ENCODE results near the gene GREM1.

The GREM1 gene

DNA sequence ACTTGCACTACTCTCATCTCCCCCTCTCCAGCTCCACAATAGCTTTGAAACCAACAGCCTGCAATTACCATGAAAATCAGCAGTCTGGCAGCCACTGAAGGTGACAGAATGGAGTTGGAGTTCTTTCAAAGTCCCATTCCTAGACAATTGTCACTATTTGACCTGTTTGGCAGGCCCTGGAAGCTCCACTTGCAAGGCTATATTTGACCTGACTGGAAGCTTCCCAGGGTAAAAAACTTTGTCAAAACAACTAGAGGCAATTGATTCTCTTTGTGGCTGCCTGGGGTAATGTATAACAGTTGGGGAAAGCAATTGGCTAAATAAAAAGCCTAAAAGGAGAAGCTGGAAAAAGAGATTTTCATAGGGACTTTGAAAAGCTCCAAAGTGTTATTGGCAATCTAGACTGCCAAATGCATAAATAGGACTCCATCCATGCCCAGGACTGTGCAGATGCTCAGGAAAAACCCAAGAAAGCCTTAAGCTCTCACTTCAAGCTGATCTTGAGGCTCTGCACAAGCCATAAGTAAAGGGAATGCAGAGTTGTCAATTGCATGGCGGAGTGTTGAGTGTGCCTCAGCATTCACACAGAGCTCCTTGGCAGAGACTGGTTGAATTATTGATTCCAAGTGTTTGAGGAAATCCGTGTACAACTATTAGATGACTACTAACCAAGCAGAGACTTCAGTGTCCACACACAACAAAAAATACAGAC lies 18.3 kb downstream of the GREM1 start:
- DNase-seq (ENCODE audit: low read depth), result no peak
- no peaks in the 10 kb centered on the region for H3K4me1 ChIP-seq (ENCODE audit: control insufficient read depth, insufficient read depth, low read length)
- H3K27me3 ChIP-seq (replicated peaks; ENCODE audit: control insufficient read depth, insufficient read depth, low read length), result no peaks in the 10 kb centered on the region
- H3K9me3 ChIP-seq (ENCODE audit: control insufficient read depth, low read length), result peaks cover 6% of the 10 kb centered on the region
- no peaks in the 10 kb centered on the region for H3K36me3 ChIP-seq (ENCODE audit: control insufficient read depth, insufficient read depth, low read length, severe bottlenecking)
- H3K4me3 ChIP-seq (ENCODE audit: low read length), result no peak overlapping the region
- H3K9ac ChIP-seq (ENCODE audit: low read length), result no peak overlapping the region

- DNase-seq (ENCODE audit: low read depth), result no peak
- Histone ChIP-seq H3K27me3 (replicated peaks; ENCODE audit: control insufficient read depth, insufficient read depth, low read length) (no peaks in the 10 kb centered on the region), H3K36me3 (ENCODE audit: control insufficient read depth, insufficient read depth, low read length, severe bottlenecking) (no peaks in the 10 kb centered on the region)
Measured at GRCh38 chr15:32736701-32737061, 18.9 kb downstream of the GREM1 start.

DNA sequence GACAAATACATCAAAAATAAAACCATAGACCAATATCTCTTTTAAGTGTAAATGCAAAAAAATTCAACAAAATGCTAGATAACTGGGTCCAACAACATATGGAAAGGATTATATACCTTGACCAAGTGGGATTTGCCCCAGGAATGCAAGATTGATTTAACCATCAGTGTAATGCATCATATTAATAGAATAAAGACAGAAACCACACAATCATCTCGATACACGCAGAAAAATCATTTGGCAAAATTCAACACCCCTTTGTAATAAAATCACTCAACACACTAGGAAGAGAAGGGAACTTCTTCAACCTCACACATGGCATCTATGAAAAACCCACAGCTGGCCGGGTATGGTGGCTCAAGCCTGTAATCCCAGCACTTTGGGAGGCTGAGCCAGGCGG lies 19.5 kb downstream of the GREM1 start:
- Histone ChIP-seq H3K9ac (ENCODE audit: low read length) (no peak overlapping the region), H3K4me1 (ENCODE audit: control insufficient read depth, insufficient read depth, low read length) (no peaks in the 10 kb centered on the region), H3K36me3 (ENCODE audit: control insufficient read depth, insufficient read depth, low read length, severe bottlenecking) (no peaks in the 10 kb centered on the region), H3K9me3 (ENCODE audit: control insufficient read depth, low read length) (peaks cover 6% of the 10 kb centered on the region), H3K27me3 (replicated peaks; ENCODE audit: control insufficient read depth, insufficient read depth, low read length) (no peaks in the 10 kb centered on the region), H3K4me3 (ENCODE audit: low read length) (no peak overlapping the region)
- DNase-seq (ENCODE audit: low read depth), result no peak

More at GRCh38 chr15:32736701-32737061, 18.9 kb downstream of the GREM1 start:
- Histone ChIP-seq H3K4me1 (ENCODE audit: control insufficient read depth, insufficient read depth, low read length) (no peaks in the 10 kb centered on the region), H3K9me3 (ENCODE audit: control insufficient read depth, low read length) (peaks cover 6% of the 10 kb centered on the region), H3K9ac (ENCODE audit: low read length) (no peak overlapping the region), H3K4me3 (ENCODE audit: low read length) (no peak overlapping the region)

DNA sequence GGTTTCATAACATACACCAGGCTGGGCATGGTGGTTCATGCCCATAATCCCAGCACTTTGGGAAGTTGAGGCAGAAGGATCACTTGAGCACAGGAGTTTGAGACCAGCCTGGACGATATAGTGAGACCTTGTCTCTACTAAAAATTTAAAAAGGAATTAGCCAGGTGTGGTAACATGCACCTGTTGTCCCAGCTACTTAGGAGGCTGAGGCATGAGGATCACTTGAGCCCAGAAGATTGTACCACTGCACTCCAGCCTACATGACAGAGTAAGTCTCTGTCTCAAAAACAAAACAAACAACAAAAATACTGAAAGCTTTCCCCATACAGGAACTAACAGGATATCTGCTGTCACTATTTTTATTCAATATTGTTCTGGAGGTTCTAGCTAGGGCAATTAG lies 20.9 kb downstream of the GREM1 start:
- no peaks in the 10 kb centered on the region for H3K27me3 ChIP-seq (replicated peaks; ENCODE audit: control insufficient read depth, insufficient read depth, low read length)
- H3K9me3 ChIP-seq (ENCODE audit: control insufficient read depth, low read length), result peaks cover 8% of the 10 kb centered on the region
- H3K4me3 ChIP-seq (ENCODE audit: low read length), result no peak overlapping the region
- H3K36me3 ChIP-seq (ENCODE audit: control insufficient read depth, insufficient read depth, low read length, severe bottlenecking), result no peaks in the 10 kb centered on the region
- H3K4me1 ChIP-seq (ENCODE audit: control insufficient read depth, insufficient read depth, low read length), result no peaks in the 10 kb centered on the region
- H3K9ac ChIP-seq (ENCODE audit: low read length), result no peak overlapping the region
- no peak for DNase-seq (ENCODE audit: low read depth)

DNA sequence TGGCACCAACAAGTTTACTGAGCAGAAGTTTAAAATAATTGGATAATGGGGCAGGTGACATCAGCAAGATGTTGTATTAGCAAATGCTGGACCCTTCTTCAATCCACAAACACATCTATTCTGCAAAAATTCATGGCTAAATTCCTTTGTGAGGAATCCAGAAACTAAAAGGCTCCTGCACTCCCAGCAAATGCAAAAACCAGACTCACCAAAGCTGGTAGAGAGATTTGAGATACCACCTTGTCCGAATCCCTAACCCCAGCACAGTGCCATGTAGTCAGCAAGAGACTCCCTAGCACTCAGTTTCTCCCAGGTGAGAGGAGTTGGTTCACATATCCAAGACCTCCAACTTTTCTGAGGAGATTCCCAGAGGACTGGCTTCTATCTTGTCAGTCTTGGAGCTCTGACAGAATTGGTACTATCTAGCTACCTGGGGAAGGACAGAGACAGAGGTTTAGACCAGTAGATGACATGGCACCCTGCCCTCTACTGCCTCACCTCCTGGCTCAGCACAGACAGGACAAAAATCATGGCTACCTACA lies 21.8 kb downstream of the GREM1 start:
- H3K4me3 ChIP-seq (ENCODE audit: low read length), result no peak overlapping the region
- H3K9me3 ChIP-seq (ENCODE audit: control insufficient read depth, low read length), result peaks cover 8% of the 10 kb centered on the region
- no peaks in the 10 kb centered on the region for H3K27me3 ChIP-seq (replicated peaks; ENCODE audit: control insufficient read depth, insufficient read depth, low read length)
- H3K4me1 ChIP-seq (ENCODE audit: control insufficient read depth, insufficient read depth, low read length), result no peaks in the 10 kb centered on the region
- no peaks in the 10 kb centered on the region for H3K36me3 ChIP-seq (ENCODE audit: control insufficient read depth, insufficient read depth, low read length, severe bottlenecking)
- DNase-seq (ENCODE audit: low read depth), result no peak
- H3K9ac ChIP-seq (ENCODE audit: low read length), result no peak overlapping the region

DNA sequence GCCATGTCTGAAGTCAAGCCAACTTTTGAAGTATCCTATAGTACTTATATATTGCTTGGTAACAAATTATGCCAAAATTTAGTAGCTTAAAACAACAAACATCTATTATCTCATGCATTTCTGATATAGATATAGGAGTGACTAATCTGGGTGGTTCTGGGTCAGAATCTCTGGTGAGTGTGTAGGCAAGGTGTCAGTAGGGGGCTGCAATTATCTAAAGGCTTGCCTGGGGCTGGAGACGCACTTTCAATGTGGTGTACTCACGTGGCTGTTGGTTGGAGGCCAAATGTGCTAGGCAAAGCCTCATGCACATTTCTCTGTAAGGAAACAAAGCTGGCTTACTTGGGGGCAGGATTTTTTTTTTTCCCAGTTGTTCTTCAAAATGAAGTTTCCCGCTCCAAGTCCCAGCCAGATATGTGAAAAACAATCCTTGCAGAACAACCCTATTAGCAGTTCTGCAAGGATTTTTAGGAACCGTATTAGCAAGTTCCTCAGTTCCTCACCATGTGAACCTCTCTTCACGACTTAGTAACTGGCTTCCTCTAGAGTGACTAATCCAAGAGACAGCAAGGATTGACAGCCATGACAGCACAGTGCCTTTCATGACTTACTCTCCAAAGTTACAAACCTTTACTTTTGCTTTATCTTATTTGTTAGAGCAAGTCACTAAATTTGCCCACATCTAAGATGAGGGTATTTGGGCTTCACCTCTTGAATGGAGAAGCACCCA lies 25.8 kb downstream of the GREM1 start:
- Histone ChIP-seq H3K4me3 (ENCODE audit: low read length) (no peak overlapping the region), H3K9me3 (ENCODE audit: control insufficient read depth, low read length) (peaks cover 5% of the 10 kb centered on the region), H3K4me1 (ENCODE audit: control insufficient read depth, insufficient read depth, low read length) (no peaks in the 10 kb centered on the region), H3K36me3 (ENCODE audit: control insufficient read depth, insufficient read depth, low read length, severe bottlenecking) (no peaks in the 10 kb centered on the region), H3K9ac (ENCODE audit: low read length) (no peak overlapping the region), H3K27me3 (replicated peaks; ENCODE audit: control insufficient read depth, insufficient read depth, low read length) (no peaks in the 10 kb centered on the region)
- DNase-seq (ENCODE audit: low read depth), result no peak

DNA sequence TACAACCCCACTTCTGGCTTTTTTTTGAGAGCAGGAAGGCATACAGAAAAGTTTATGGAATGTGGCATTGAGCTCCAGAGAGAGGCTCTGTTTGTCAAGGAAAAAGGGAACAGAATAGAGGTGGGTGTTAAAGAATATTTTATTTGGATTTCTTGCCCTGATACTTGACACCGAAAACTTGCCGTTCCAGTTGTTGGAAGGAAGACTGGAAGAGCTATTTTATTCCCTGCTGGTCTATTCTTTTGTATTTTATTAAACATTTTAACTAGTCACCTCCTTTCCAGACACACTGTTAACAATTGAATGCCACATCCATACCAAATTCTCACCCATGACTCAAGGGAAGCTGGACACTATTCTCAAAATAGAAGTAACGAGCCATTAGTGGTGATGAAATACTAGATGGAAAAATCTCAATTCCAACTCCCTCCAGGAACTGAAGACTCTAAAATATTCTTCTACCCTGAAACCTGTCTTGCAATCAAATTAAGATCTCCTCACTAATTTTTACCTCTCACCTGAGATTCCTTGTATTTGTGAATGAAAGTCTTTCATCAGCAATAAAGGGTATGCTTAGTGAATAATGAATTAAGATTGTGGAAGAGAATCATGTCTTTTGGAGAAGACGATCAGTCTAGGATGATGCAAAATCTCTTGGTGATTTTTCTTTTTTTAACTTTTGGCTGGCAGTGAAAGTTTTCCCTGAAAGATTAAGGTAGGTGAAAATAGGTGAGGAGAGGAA lies 28.5 kb downstream of the GREM1 start:
- H3K9ac ChIP-seq (ENCODE audit: low read length), result no peak overlapping the region
- DNase-seq (ENCODE audit: low read depth), result no peak

DNA sequence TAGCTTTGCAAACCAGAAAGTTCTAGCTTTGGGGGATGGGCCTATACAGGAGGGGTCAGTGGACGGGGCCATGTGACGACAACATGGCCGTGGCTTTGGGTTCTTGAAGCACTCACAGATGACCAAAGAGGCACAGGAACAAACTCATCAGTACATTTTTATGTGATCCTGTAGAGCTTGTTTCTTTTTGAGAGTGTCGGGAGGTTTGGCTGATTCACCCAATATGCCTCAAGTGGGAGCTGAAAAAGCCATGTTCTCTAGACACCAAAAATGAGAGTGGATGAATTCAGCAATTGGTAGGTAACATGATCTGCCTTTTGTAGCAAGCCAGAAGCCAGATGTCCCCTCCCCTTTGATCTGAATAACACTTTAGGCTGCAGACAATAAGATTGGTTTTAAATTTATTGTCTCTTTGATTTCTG lies 30.1 kb downstream of the GREM1 start:
- Histone ChIP-seq H3K4me3 (ENCODE audit: low read length) (no peak overlapping the region), H3K9me3 (ENCODE audit: control insufficient read depth, low read length) (no peaks in the 10 kb centered on the region), H3K9ac (ENCODE audit: low read length) (no peak overlapping the region), H3K4me1 (ENCODE audit: control insufficient read depth, insufficient read depth, low read length) (no peaks in the 10 kb centered on the region), H3K36me3 (ENCODE audit: control insufficient read depth, insufficient read depth, low read length, severe bottlenecking) (no peaks in the 10 kb centered on the region), H3K27me3 (replicated peaks; ENCODE audit: control insufficient read depth, insufficient read depth, low read length) (no peaks in the 10 kb centered on the region)
- no peak for DNase-seq (ENCODE audit: low read depth)

More for the DNA sequence above, 28.5 kb downstream of the GREM1 start:
- no peak overlapping the region for H3K4me3 ChIP-seq (ENCODE audit: low read length)
- H3K36me3 ChIP-seq (ENCODE audit: control insufficient read depth, insufficient read depth, low read length, severe bottlenecking), result no peaks in the 10 kb centered on the region
- H3K9me3 ChIP-seq (ENCODE audit: control insufficient read depth, low read length), result peaks cover 2% of the 10 kb centered on the region
- no peaks in the 10 kb centered on the region for H3K27me3 ChIP-seq (replicated peaks; ENCODE audit: control insufficient read depth, insufficient read depth, low read length)
- no peaks in the 10 kb centered on the region for H3K4me1 ChIP-seq (ENCODE audit: control insufficient read depth, insufficient read depth, low read length)

DNA sequence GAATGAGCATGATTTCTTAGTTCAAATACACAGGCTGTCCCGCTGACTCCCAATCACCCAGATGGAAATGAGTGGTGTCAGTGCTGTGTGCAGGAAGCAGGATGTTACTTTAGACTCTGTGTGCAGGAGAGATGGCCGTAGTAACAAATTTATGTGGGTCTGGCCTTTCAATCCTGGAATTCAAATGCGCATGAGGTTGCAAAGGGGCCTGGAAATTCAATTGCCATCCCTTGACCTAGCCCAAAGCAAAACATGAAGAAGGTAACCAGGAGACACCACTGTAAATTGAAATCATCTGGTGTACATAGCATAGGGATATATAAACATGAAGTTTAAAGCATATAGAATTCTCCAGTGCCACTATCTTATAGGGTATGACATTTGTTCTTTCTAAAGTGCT lies 33.2 kb downstream of the GREM1 start:
- no peak for DNase-seq (ENCODE audit: low read depth)
- H3K4me3 ChIP-seq (ENCODE audit: low read length), result no peak overlapping the region
- no peaks in the 10 kb centered on the region for H3K4me1 ChIP-seq (ENCODE audit: control insufficient read depth, insufficient read depth, low read length)
- no peaks in the 10 kb centered on the region for H3K36me3 ChIP-seq (ENCODE audit: control insufficient read depth, insufficient read depth, low read length, severe bottlenecking)
- no peaks in the 10 kb centered on the region for H3K27me3 ChIP-seq (replicated peaks; ENCODE audit: control insufficient read depth, insufficient read depth, low read length)
- no peaks in the 10 kb centered on the region for H3K9me3 ChIP-seq (ENCODE audit: control insufficient read depth, low read length)
- H3K9ac ChIP-seq (ENCODE audit: low read length), result no peak overlapping the region

- no peaks in the 10 kb centered on the region for H3K36me3 ChIP-seq (ENCODE audit: control insufficient read depth, insufficient read depth, low read length, severe bottlenecking)
- no peak overlapping the region for H3K9ac ChIP-seq (ENCODE audit: low read length)
- H3K4me3 ChIP-seq (ENCODE audit: low read length), result no peak overlapping the region
- H3K9me3 ChIP-seq (ENCODE audit: control insufficient read depth, low read length), result no peaks in the 10 kb centered on the region
- DNase-seq (ENCODE audit: low read depth), result no peak
- H3K4me1 ChIP-seq (ENCODE audit: control insufficient read depth, insufficient read depth, low read length), result no peaks in the 10 kb centered on the region
- no peaks in the 10 kb centered on the region for H3K27me3 ChIP-seq (replicated peaks; ENCODE audit: control insufficient read depth, insufficient read depth, low read length)
Measured at GRCh38 chr15:32757426-32757825, 39.6 kb downstream of the GREM1 start.

DNA sequence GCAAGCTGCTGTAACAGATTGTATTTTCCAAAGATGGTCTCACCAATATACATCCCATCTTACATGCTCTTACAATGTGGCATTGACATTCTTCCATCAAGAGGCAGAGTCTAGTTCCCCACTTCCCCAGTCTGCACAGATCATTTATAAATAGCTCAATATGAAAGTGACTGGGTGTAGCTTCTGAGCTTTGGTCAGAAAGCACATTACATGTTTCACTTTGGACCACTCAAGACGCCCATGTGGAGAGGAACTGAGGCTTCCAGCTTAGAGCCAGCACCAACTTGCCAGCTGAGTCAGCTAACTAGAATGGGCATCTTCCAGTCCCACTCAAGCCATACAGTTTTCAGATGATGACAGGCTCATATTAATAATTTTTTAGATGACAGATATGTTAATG lies 45.5 kb downstream of the GREM1 start:
- no peak overlapping the region for H3K9ac ChIP-seq (ENCODE audit: low read length)
- DNase-seq (ENCODE audit: low read depth), result no peak
- H3K9me3 ChIP-seq (ENCODE audit: control insufficient read depth, low read length), result no peaks in the 10 kb centered on the region
- H3K36me3 ChIP-seq (ENCODE audit: control insufficient read depth, insufficient read depth, low read length, severe bottlenecking), result no peaks in the 10 kb centered on the region
- H3K4me1 ChIP-seq (ENCODE audit: control insufficient read depth, insufficient read depth, low read length), result no peaks in the 10 kb centered on the region
- H3K4me3 ChIP-seq (ENCODE audit: low read length), result no peak overlapping the region
- no peaks in the 10 kb centered on the region for H3K27me3 ChIP-seq (replicated peaks; ENCODE audit: control insufficient read depth, insufficient read depth, low read length)
